Upper lobe of left lung (tissue), 4 donors: ENCODE data around the gene PLAC1.

Experiments
- CTCF ChIP-seq, 6 experiments: fragments of 450-650 bp in 4 of 6; fragments of 200-600 bp in 2 of 6; sonication (generic) in 2 of 6; IDR thresholded peaks; one replicate each; pipeline ENCODE4 v1.5.1; 2016 to 2019; ENCODE audit warnings: antibody characterized with exemption in 6 of 6
- POLR2A ChIP-seq, 4 donors: fragments of 450-650 bp; IDR thresholded peaks; one replicate each; pipeline ENCODE4 v1.5.1; 2016 to 2017; ENCODE audit warnings: antibody characterized with exemption in 4 of 4, mild to moderate bottlenecking in 2 of 4
- POLR2AphosphoS5 ChIP-seq, 2 donors: sonication (generic); formaldehyde crosslinking; IDR thresholded peaks; one replicate each; pipeline ENCODE4 v1.5.1; 2017; ENCODE audit warnings: antibody characterized with exemption in 2 of 2

DNA sequence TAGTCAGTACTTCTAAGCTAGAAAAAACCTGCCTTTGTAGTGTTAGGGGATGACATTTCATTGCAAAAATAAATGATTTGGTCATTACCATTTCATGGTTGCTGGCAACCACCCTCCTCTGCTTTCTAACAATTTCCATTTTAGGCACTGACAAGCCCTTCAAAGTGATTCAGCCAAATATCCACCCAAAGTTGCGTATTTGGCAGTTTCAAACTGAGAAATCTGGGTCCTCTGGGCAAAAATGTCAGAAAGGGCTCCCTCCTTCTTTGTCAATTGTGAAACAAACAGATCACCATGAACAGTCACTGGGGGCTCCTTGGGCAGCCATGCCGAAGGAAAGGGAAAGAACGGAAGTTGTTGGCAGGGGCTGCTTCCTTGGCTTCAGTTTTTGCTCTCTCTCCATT lies 33.0 kb downstream of the PLAC1 start:
- no peak for TF ChIP-seq POLR2AphosphoS5 (IDR thresholded peaks at IDR 0.05)
- TF ChIP-seq CTCF (IDR thresholded peaks at IDR 0.05), result no peak
- TF ChIP-seq POLR2A (IDR thresholded peaks at IDR 0.05), result no peak
